A673 (cell line): ENCODE results near the gene AQP5. TPM values are rescaled to one million over a fixed set of nuclear protein-coding genes. Genes with fewer than 3 reads are reported as not detected.

ENCODE experiments used
- BruUV-seq: library from RNA; stranded (reverse); fragments of 400-500 nt; replicated peaks from 2 replicates; lab custom pipeline; 2021; lab: Mats Ljungman, UMichigan
- CTCF ChIA-PET: fragments of 300-600 bp; sonication (Branson Sonifier 250); formaldehyde crosslinking; loops from one replicate; lab custom pipeline; 2022; ENCODE audit warnings: antibody characterized with exemption; lab: Charles Lee
- POLR2A ChIA-PET: fragments of 300-600 bp; sonication (Branson Sonifier 250); formaldehyde crosslinking; loops from one replicate; lab custom pipeline; 2022; ENCODE audit warnings: antibody characterized with exemption; ENCODE audit not compliant: low non-redundant PET; lab: Charles Lee
- DNase-seq: peaks from one replicate; pipeline ENCODE4 v3.0.0-alpha.2; 2015; ENCODE audit warnings: low spot score
- H3K27ac ChIP-seq: fragments of 200-600 bp; sonication (generic); 2 replicates; pipeline ENCODE4 v1.5.1; 2016; ENCODE audit warnings: mixed run types, low read depth, mild to moderate bottlenecking, mixed read lengths, antibody characterized with exemption, low read length; ENCODE audit not compliant: poor library complexity, severe bottlenecking
- H3K27me3 ChIP-seq: fragments of 200-600 bp; sonication (generic); replicated peaks from 2 replicates; pipeline ENCODE4 v1.6.1; 2017; ENCODE audit warnings: mixed run types, low read depth, mild to moderate bottlenecking, mixed read lengths, antibody characterized with exemption, low read length; ENCODE audit not compliant: insufficient read depth, poor library complexity
- H3K36me3 ChIP-seq: fragments of 200-600 bp; sonication (generic); 2 replicates; pipeline ENCODE4 v1.6.1; 2016; ENCODE audit warnings: mixed run types, mild to moderate bottlenecking, mixed read lengths, antibody characterized with exemption, low read length; ENCODE audit not compliant: insufficient read depth, poor library complexity, severe bottlenecking
- H3K4me1 ChIP-seq: fragments of 200-600 bp; sonication (generic); 2 replicates; pipeline ENCODE4 v1.6.1; 2017; ENCODE audit warnings: mixed run types, mild to moderate bottlenecking, mixed read lengths, antibody characterized with exemption, low read length; ENCODE audit not compliant: insufficient read depth, poor library complexity, severe bottlenecking
- H3K4me3 ChIP-seq: fragments of 200-600 bp; sonication (generic); 2 replicates; pipeline ENCODE4 v1.5.1; 2016; ENCODE audit warnings: low read depth, mixed run types, mild to moderate bottlenecking, mixed read lengths, low read length; ENCODE audit not compliant: poor library complexity, severe bottlenecking
- H3K9me3 ChIP-seq: fragments of 200-600 bp; sonication (generic); 2 replicates; pipeline ENCODE4 v1.6.1; 2016; ENCODE audit warnings: mixed run types, low read depth, mild to moderate bottlenecking, mixed read lengths, antibody characterized with exemption, low read length; ENCODE audit not compliant: poor library complexity, severe bottlenecking
- EZH2 ChIP-seq: fragments of 200-600 bp; sonication (generic); IDR thresholded peaks from 2 replicates; pipeline ENCODE4 v1.6.1; 2017; ENCODE audit warnings: borderline replicate concordance, low read depth, mild to moderate bottlenecking, mixed read lengths, antibody characterized with exemption, low read length; ENCODE audit not compliant: poor library complexity, severe bottlenecking
- intact Hi-C: fragments of 100-400 bp; cut with micrococcal nuclease; formaldehyde crosslinking; loops from one replicate; pipeline ENCODE4 v1.10.0; 2022; ENCODE audit not compliant: unreplicated experiment
- total RNA-seq: library from RNA; stranded (reverse); gene quantifications from 2 replicates; pipeline ENCODE4 v1.2.3, GENCODE V29; 2021
- TF ChIP-seq, protein P1 (sequence below): fragments of 300-800, 200-600 bp; sonication (generic); conservative IDR thresholded peaks from 2 replicates; pipeline ENCODE4 v1.5.1; 2017; ENCODE audit warnings: low read depth, mild to moderate bottlenecking, antibody characterized with exemption, low read length, moderate library complexity, mixed read lengths

AQP5 gene
- total RNA-seq, 1 experiment from 2014 or later, result not detected

DNA sequence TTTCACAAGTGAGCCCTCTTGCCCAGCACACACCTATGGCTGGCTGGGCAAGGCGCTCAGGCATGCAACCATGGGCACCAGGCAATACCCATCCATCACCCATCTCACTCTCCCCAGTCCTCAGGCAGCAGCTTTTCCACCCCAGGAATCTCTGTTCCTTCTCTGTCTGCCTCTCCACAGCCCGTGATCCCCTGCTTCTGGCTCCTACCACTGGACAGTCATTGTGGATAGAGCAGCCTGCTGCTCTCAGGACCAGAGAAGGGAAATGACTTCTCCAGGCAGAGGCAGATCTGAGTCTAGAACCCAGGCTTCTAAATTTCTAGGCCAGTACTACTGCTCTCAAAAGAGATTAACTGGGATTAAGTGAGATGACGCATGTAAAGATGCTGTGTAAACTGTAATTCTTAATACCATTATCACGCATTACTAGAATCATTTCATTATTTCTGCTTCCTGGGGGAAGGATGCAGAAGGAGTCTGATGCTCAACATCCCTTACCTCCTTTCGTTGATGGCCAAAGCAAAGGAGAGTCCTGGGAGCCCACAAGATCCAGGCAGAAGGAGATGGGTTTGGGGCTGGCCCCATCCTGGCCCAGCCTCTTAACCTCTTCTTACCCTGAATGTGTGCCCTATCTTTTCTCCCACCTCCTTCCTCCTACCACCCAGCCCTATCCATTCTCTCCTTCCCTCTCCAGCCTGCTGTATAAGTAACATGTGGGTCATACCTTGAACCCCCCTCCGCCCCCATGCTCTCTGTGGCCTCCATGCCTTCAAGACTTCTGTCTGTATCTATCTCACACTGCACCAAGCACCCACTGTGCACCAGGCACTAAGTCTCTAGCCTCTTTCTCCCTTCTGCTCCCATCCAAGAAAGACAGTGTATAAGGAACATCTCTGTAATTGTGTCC lies 4.8 kb upstream of the AQP5 start:
- no peaks in the 10 kb centered on the region for H3K36me3 ChIP-seq
- H3K4me3 ChIP-seq, result no peak overlapping the region
- peaks cover 52% of the 10 kb centered on the region for H3K27me3 ChIP-seq
- CTCF ChIA-PET, result no interaction called here
- H3K4me1 ChIP-seq, result no peaks in the 10 kb centered on the region
- no peak for TF ChIP-seq EZH2
- TF ChIP-seq, protein P1, sequence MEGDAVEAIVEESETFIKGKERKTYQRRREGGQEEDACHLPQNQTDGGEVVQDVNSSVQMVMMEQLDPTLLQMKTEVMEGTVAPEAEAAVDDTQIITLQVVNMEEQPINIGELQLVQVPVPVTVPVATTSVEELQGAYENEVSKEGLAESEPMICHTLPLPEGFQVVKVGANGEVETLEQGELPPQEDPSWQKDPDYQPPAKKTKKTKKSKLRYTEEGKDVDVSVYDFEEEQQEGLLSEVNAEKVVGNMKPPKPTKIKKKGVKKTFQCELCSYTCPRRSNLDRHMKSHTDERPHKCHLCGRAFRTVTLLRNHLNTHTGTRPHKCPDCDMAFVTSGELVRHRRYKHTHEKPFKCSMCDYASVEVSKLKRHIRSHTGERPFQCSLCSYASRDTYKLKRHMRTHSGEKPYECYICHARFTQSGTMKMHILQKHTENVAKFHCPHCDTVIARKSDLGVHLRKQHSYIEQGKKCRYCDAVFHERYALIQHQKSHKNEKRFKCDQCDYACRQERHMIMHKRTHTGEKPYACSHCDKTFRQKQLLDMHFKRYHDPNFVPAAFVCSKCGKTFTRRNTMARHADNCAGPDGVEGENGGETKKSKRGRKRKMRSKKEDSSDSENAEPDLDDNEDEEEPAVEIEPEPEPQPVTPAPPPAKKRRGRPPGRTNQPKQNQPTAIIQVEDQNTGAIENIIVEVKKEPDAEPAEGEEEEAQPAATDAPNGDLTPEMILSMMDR, result no peak
- DNase-seq, result no peak
- no TSS peak for BruUV-seq
- H3K27ac ChIP-seq, result no peak overlapping the region
- intact Hi-C loops, result no loop called here
- no peaks in the 10 kb centered on the region for H3K9me3 ChIP-seq
- POLR2A ChIA-PET, result no interaction called here

DNA sequence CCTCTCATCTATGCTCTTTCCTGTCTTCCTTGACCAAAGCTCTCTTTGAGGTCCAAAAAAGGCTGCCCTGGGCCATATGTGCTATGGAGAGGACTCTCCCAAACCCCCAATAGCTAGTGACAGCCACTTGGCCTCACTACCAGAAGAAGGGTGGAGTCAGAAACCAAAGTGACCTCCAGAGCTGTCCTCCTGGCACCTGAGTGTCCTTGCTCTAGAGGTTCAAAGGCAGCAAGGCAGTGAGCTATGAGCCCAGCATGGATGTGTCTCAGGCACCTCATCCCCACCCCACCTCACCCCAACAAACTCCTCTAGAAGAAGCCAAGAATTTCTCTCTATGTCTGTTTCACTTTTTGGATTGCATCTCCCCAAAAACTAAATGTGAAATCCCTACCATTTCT lies 4.1 kb upstream of the AQP5 start:
- H3K9me3 ChIP-seq, result no peaks in the 10 kb centered on the region
- DNase-seq, result no peak
- no TSS peak for BruUV-seq
- H3K27ac ChIP-seq, result no peak overlapping the region
- no peaks in the 10 kb centered on the region for H3K4me1 ChIP-seq
- H3K36me3 ChIP-seq, result no peaks in the 10 kb centered on the region
- ChIA-PET POLR2A (no interaction called here), CTCF (no interaction called here)
- H3K4me3 ChIP-seq, result no peak overlapping the region
- peaks cover 55% of the 10 kb centered on the region for H3K27me3 ChIP-seq
- intact Hi-C loops, result no loop called here
- TF ChIP-seq, protein P1, result no peak
- no peak for TF ChIP-seq EZH2

DNA sequence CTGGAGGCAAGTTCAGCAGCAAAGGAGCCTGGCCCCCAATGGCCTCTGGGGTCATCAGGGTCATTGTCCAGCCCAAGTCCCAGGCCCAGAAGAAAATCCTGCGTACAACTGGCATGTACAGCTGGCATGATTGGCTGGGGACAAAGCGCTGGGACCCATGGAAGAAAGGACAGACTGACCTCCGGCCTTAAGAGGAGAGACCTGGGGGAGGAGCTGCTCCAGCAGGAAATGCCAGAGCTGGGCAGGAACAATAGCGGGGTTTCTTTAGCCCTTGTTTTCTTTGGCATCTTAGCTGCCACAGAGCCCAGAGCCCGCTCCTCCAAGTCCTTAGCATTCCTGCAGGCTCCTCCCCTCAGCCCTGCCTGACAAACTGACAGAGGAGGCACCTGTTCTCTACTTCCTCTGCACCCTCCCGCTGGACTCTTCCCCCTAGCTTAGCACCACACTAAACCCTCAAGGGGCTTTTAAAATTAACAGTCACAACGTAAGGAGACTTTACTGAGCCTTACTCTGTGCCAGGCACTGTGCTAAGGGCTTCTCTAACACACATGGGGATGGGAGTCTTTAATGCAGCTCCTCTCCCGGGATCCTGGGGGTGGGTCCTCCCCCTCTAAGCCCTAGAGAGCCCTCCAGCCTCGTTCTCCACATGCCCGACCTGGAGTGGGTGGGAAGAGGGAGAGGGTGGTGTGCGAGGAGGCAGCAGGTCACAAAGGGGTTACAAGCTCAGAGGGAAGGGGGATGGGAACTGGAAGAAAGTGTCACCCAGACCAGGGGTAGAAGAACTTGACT lies 1.8 kb upstream of the AQP5 start:
- intact Hi-C loops, result no loop called here
- ChIA-PET POLR2A (no interaction called here), CTCF (interaction anchor here (1.0 kb wide), 1 partner anchor 14 kb away, joined by 6 read pairs; no protein-coding TSS in a partner anchor)
- Histone ChIP-seq H3K9me3 (no peaks in the 10 kb centered on the region), H3K27me3 (peaks cover 50% of the 10 kb centered on the region), H3K4me3 (no peak overlapping the region), H3K27ac (no peak overlapping the region), H3K36me3 (no peaks in the 10 kb centered on the region), H3K4me1 (no peaks in the 10 kb centered on the region)
- BruUV-seq, result no TSS peak
- DNase-seq, result no peak
- TF ChIP-seq, protein P1, result no peak
- no peak for TF ChIP-seq EZH2
